ENCODE data around the gene MYH7.

MYH7 gene

DNA sequence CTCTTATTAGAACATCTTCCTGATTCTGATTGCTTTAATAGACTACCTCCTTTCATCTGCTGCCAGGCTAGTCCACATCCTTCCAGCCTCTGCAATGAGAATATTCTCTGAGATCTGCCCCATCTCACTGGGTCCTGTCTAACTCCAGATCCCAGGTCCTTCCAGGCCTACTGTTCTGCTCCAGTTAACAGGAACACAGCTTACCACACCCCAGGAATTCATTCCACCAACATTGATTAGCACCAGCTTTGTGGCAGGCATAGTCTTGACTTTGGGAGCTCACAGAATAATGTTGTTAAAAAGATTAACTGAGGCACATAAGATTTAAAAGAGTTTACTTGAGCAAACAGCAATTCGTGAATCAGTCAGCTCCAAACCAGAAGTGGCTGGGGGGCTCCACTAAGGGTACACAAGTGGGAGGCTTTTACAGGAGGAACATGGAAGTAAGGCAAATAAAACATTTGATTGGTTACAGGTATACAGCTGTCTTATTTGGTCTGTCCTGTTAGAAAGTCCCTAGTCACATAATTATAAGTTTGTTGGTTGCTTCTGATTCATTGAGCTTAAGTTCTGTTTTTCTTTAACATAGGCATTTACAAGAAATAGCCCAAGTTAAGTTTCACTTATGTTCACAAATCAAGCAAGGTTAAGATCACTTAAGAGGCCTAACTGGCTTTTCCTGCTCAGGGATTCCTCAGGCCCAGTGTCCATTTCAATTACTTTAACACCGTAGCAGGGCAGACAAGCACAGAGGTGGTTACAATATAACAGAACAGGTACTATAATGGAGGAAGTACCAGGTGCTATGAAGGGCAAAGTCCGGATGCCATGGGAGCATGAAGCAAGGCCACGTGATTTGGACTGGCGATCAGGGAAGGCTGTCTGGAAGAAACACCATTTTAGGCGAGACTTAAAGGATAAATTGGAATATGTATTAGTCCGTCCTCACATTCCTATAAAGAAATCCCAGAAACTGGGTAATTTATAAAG lies 12.2 kb upstream of the MYH7 start:
- no peak for DNase-seq

DNA sequence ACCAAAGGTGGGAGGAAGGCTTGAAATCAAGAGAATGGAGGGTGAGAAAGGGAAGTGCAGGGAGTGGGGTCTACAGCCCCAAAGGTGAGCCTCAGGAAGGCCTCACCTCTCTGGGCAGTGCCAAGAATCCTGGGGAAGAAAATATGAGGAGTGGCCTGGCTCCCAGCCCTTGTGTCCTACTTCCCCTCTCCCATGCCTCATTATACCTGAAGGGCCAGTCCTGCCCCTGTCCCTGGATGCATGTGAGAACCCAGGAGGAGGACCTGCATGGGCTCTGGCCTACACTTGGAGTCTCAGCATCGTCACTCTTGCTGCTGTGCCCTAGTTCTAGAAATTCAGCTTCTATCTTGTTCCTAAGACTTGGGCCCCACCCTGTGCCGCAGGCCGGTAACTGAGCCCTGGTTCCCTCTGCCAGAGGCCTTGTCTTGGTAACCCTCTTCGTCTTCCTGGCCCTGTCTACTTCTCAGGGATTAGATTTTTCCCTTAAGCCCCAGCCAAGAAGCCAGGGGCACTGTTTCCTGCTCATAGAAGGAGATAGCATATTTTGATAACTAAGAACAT lies 10.9 kb upstream of the MYH7 start:
- DNase-seq, result peak in 4 of 51 donors; percentile 6 to 39 (median 22)

DNA sequence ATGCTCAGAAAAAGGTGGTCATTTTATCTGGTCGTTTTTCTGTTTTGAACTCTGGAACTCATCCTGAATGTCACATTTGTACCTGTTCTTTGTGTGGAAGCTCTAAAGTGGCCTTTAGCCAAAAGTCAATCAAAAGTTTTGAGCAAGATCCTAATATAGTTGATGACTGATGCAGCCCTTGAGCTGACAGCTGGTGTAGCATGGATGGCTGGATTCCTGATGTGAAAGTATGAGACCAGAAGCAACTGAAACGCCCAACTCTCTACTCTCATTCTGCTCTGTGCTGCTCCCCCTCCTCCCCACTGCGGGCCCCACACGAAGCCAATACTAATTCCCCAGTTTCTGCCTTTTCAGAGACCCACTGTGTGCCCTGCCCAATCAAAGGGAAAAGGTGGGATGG lies 10.3 kb upstream of the MYH7 start:
- no peak for DNase-seq

DNA sequence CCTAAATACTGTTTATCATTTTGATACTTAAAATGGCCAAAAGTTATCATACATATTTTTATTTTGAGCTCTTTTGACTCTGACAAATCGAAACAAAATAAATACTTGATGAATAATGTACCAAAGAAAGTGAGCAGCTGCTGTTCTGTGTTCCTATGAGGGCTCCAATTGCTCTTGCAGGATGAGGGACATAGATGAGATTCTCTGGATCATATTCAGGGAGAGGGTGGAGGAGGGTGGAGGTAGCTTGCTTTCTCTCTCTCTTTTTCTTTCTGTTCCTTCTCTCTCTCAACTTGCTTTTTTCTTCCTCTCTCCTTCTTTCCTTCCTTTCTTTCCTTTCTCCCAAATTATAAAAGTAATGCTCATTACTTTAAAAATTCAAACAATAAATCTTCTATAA lies 8.9 kb upstream of the MYH7 start:
- no peak for DNase-seq

DNA sequence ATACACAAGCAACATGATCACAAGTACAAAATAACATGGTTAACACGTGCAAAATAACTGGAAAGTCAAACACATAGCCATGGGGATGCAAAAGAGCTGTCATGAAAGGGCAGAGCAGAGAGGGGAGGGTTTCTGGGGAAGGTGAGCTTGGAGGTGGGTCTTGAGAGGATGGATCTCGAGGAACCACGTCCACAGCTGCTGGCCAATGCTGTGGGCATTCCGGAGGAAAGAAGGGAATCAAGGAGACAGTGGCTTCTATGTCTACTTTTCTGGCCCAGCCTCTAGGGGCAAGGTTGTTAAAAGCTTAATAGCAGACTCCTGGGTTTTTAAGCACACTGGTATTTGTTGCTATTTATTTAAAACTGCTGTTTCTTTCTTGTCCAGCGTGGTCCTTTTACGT lies 8.4 kb upstream of the MYH7 start:
- DNase-seq, result no peak

DNA sequence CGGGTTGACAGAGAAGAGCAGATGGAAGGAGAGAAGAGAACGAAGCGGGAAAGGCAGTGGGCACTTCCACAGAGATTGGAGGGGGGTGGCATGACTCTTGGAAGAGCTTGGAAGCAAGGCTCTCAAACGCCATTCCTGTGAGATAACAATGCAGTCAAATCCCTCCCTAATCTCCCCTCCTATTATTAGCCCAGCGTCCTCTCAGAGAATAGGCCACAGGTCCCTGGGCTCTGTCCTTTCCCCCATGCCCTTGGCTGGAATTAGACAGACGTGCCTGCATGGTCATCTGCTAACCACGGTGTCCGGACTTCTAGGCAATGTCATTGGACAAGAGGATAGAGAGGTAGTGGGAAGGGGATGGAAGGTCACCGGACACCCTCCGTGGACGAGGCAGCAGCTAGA lies 8.0 kb upstream of the MYH7 start:
- no peak for DNase-seq

DNA sequence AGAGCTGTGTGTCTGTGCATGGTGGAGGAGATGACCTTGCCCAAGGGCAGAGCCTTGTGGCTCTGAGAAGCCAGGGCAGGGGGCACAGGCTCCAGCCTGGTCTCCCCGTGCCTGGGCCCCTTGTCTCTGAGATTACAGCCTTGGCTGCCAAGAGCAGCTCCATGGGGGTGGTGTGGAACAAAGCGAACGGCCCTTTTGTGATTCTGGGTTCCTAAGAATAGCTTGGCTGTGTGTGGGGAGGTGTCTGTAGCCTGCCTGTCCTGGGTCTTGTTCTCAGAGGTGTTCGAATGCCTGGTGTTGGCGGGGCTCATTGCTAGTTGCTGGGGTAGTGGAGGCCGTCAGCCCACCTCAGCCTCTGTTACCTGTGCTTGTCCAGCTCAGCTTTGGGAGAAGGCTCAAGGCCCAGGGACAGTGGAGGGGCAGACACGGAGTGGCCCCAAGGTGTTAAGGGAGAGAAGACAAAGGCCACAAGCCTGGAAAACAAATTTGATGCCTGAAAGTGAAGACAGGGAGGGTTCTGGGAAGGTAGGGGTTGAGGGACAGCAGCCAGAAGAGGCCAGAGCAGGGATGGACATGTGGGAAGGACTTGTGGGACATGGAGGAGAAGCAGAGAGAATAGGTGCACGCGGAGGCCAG lies 7.4 kb upstream of the MYH7 start:
- no peak for DNase-seq

DNA sequence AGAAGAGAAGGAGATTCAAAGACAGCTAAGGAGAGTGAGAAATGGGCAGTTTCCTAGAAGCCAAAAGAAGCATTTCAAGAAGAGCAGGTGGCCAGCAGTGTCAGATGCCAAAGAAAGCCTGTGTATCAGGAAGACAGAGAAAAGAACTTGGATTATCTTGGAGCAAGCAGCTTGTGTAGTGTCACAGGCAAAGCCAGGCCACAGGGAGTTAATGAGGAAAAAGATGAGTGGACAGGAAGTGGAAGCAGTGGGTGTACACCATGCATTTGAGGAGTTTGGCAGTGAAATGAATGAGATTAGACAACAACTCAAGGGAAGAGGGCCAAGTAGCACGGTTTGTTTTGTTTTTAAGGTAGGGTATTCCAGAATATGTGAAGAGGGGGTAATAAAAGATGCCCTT lies 5.6 kb upstream of the MYH7 start:
- no peak for DNase-seq

DNA sequence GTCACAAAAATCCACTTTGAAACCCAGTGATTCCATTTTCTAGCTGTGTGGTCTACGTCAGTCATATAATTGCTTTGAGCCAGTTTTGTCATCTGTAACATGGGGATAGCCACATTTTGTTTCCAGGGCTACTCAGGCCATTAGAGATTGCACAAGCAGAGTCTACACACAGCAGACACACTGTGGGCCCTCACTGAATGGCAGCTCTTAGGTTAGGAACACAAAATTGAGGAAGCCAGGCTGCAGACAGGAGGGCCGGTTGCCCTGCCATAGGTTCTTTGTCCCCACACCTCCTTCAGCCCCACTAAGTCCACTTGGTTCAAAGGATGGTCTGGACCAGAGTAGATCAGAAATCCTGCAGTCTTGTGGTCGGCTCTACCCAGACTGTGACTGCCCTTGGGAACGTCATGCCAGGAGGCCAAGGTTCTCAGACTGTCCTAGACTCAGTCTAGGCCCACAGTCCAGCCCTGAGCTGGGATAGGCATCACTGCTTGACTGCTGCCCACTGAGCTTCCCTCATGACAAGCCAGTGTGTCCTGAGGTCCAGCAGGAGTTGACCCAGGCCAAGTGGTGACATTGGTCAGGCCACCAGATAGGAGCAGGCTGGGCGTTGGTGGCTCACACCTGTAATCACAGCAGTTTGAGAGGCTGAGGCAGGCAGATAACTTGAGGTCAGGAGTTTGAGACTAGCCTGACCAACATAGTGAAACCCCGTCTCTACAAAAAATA lies 3.8 kb upstream of the MYH7 start:
- no peak for DNase-seq

DNA sequence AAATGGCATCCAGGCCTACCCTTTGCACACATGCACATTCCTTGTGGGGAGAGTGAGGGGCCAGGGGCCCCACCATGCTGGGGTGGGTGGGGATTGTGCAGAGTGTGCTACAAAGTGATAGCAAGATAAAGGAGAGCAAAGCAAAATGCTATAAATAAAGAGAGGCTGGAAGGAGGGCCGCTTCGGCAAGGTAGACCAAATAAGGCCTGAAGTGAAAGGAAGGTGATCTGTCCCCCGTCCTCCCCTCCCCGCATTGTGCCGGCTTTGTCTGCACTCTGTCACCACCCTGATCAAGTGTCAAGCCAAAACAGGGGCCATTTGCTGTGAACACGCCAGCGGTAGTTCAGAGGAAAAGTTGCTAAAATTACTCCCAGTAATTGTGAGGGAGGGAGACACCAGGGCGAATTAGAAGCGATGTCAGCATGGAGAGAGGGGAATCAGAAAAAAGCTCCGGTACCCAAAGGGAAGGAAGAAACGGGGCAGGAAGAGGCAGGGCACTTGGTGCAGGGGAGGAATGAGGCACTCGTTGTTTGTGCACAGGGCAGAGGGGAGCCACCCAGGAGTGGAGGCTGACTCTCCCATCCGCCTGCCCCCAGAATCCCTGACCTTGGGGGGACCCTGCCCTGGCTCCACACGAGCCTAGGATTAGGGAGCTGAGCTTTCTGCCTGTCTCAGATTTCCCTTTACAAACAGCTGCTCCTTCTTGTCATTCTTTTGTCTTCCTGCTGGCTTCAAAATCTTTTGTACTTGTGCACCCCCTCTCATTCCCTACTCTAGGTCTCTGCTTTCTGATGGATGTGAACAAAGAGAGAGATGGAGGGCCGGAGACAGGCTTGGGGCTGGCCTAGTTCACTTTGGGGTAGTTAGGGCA lies 2.9 kb upstream of the MYH7 start:
- peak in 1 of 51 donors; percentile 64 for DNase-seq

DNA sequence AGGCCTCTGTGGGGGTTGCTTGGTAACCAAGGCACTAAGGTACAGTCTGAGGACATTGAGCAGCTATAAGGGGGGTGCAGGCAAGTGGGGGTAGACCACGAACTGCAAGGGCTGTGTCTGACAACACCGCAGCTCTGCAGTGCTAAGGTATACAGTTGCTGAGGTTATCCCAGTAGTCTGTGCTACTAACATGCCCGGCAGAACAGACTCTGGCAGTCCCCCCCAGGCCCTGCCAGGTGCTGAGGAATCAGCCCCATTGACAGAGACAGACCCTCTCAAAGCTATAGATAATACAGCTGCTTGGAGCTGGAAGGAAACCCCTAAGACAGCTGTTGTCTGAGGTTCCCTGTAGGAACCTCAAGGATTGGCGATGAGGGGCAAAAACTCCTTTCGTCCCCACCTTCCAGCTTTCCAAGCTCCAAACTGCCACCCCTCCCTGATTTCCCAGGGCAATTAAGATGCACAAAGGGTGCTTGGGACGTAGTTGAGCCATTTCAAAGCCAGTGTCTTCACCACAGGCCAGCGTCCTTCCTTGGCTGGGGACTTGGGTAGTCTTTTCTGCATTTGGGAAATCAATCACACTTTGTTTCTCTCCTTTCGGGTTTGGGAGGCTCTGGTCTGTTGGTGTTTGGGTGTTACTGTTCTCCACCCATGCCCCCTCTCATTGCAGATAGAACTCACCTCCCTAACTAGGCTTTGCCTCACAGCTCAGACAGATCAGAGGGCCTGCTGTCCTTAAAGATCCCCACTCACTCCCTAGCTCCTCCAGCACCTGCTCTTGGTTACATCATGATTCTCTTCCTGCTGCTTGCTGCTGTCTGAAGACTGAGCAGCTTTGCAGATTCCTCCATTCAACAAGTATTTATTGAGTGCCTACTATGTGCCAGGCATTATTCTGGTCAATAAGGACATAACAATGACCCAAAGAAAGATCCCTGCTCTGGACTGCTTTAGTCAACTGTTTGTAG lies 2.0 kb upstream of the MYH7 start:
- DNase-seq, result no peak

DNA sequence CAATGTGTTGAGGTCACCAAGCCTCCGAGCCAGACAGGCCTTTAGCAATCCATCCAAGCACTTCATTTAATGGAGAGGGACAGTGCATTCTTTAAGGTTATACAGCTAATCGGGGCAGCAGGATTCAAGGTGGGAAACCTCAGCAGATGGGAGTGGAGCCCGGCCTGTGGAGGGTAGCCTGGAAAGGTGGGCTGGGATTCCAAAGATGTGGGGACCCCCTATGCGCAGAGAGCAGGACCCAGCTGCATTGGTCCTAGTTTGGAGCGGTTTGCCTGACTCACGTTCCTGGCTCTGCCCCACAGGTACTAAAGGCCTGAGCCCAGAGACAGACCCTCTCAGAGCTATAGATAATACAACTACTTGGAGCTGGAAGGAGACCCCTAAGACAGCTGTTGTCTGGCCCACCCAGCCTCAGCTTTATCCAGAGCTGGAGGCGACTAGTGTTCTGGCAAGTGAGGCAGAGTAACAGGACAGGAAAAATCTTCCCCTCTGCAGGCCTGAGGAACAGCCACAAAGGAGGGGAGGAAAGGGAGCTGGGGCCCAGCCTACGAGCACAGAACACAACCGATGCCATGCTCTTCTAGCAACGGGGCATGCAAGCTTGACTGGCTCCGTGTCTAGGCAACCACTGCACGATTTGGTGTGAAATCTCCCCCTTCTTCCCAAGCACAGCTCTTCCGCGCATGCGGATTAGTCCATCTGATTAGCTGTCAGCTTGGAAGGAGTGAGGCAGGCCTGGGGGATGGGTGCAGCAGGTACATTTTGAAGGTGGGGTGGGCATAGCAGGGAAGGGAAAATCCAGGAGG lies 1.1 kb upstream of the MYH7 start:
- peak in 43 of 51 donors; percentile 8 to 91 (median 56) for DNase-seq

DNA sequence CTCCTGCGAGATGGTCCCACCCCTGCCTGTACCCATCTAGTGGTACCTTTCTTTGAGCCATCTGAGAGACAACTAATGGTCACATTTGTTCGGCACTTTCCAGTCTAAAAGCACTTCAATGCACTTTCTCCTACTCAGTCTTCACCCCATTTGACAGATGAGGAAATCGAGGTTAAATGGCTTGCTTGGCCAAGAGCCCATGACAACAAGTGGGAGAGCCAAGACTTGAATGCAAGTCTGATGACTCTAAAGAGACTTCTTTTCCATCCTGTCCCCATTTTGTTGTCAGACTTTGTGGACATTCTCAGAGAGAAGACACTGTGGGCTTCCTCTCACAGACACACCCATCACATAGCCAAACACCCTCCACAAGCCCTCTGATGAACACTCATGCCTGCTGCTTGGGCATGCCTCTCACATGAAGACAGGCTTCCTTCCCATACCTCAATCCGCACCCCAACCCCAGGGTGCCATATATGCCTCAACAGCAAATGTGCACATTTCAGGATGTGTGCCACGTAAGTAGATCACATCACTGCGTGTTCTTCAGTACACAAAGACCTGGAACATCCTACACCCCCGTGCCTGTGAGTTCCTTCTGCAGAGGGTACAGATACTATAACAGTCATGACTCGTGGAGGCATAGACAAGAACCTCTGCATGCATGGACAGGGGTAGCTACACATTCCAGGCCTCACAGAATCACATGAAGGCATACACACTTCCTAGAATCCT lies 805 bp downstream of the MYH7 start:
- DNase-seq, result peak in 2 of 51 donors; percentile 44 to 46

DNA sequence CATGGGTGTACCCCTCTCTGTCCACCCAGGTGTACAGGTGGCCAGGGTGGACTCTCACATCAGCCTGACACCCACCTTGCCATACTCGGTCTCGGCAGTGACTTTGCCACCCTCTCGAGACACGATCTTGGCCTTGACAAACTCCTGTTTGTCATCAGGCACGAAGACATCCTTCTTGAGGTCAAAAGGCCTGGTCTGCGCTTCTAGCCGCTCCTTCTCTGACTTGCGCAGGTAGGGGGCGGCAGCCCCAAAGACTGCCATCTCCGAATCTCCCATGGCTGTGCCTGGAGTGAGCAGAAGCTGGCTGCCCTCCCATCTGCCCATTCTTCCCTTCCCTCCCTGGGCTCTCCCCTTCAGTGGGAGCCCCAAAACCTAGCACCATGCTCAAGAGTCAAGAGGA lies 2.0 kb downstream of the MYH7 start:
- DNase-seq, result no peak

DNA sequence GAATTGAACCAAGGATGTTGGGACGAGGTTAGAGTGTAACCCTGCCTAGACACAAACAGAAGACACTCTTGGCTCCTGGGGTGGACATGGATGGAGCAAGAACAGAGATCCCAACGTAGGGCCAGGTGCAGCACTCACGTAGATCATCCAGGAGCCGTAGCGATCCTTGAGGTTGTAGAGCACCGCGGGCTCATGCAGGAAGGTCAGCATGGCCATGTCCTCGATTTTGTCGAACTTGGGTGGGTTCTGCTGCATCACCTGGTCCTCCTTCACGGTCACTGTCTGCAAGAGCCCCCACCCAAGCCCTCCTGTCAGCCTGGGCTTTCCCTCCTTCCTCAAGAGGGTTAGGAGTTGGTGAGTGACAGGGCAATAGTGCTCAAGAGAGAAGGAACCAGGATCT lies 2.5 kb downstream of the MYH7 start:
- no peak for DNase-seq

DNA sequence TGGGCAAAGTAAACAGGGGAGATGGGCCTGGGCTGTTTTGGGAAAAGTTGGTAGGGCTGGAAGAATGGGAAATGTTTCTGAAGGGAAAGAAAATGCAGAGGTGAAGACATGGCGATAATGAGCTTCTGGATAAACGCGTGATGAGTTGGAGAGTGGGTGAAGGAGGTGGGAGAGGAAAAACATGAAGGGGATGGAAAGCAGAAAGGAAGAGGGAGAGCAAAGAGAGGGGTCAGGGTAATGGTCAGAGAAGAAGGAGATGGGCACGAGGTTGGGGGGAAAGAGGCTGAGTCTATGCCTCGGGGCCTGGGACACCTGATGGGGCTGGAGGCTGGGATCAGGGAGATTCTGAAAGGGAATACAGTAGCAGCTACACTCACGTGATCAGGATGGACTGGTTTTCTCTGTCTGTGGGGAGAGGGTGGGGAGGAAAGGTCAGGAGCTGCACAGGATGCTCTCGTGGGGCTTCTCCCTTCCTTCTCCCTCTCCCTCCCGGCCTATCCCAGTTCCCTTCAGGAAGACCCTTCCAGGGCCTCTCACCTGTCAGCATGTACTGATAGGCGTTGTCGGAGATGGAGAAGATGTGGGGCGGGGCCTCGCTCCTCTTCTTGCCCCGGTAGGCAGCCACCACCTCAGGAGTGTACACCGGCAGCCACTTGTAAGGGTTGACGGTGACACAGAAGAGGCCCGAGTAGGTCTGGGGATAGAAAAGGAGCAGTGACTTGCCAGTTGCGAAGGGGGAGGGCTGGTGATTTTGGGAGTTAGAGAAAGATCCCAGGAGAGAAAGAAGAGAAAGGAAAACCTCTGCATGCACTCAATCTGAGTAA lies 3.1 kb downstream of the MYH7 start:
- no peak for DNase-seq

DNA sequence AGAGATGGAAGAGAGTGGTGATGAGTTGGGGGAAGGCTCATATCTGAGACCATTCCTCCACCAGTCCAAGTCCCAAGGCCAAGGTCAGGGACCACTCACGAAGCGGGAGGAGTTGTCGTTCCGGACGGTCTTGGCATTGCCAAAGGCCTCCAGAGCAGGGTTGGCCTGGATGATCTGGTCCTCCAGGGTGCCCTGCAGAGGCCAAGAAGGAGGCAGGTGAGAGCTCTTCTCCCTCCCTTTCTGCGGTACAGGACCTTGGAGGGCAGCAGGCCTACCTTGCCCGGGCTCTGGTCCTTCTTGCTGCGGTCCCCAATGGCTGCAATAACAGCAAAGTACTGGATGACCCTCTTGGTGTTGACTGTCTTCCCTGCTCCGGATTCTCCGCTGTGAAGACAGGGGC lies 4.0 kb downstream of the MYH7 start:
- DNase-seq, result no peak

All from hypothalamus (tissue), 51 donors.